Measurements from ENCODE around the gene DENND1A. TPM values are rescaled to one million over a fixed set of nuclear protein-coding genes. Genes with fewer than 3 reads are reported as not detected.
"Not testable (repeated sequence)": the region's sequence is repeated elsewhere in the genome, so short reads cannot be mapped to it uniquely, and the experiment has no call there.

Gene DENND1A
- total RNA-seq, 2 donors from 2014 or later: 22.8 to 24.4 TPM

GRCh38 chr9:123651871-123652270, 278.1 kb downstream of the DENND1A start:
- DNase-seq (ENCODE audit: low spot score): no peak
- intact Hi-C loops (cut with DNase I): no loop called here

GRCh38 chr9:123651273-123651672, 278.7 kb downstream of the DENND1A start:
- no peak for DNase-seq (ENCODE audit: low spot score)
- intact Hi-C loops (cut with DNase I): no loop called here

- DNase-seq (ENCODE audit: low spot score): no peak
- intact Hi-C loops (cut with DNase I): no loop called here
Measured at GRCh38 chr9:123649909-123650308, 280.0 kb downstream of the DENND1A start.

- intact Hi-C loops (cut with DNase I): no loop called here
- no peak for DNase-seq (ENCODE audit: low spot score)
Measured at GRCh38 chr9:123647145-123647544, 282.8 kb downstream of the DENND1A start.

GRCh38 chr9:123645762-123646161, 284.2 kb downstream of the DENND1A start:
- intact Hi-C loops (cut with DNase I): no loop called here
- no peak for DNase-seq (ENCODE audit: low spot score)

GRCh38 chr9:123645126-123645525, 284.8 kb downstream of the DENND1A start:
- DNase-seq (ENCODE audit: low spot score): no peak
- intact Hi-C loops (cut with DNase I): no loop called here

GRCh38 chr9:123643518-123643917, 286.4 kb downstream of the DENND1A start:
- no peak for DNase-seq (ENCODE audit: low spot score)

GRCh38 chr9:123642291-123643278, 287.3 kb downstream of the DENND1A start:
- intact Hi-C loops (cut with DNase I): no loop called here
- DNase-seq (ENCODE audit: low spot score): no peak

More at GRCh38 chr9:123643518-123643917, 286.4 kb downstream of the DENND1A start:
- intact Hi-C loops (cut with DNase I): no loop called here

GRCh38 chr9:123640792-123641222, 289.1 kb downstream of the DENND1A start:
- intact Hi-C loops (cut with DNase I): no loop called here
- no peak for DNase-seq (ENCODE audit: low spot score)

GRCh38 chr9:123639743-123640142, 290.2 kb downstream of the DENND1A start:
- no peak for DNase-seq (ENCODE audit: low spot score)
- intact Hi-C loops (cut with DNase I): no loop called here

- intact Hi-C loops (cut with DNase I): no loop called here
- DNase-seq (ENCODE audit: low spot score): no peak
Measured at GRCh38 chr9:123637945-123638634, 291.8 kb downstream of the DENND1A start.

- intact Hi-C loops (cut with DNase I): no loop called here
- no peak for DNase-seq (ENCODE audit: low spot score)
Measured at GRCh38 chr9:123637606-123637944, 292.4 kb downstream of the DENND1A start.

- DNase-seq (ENCODE audit: low spot score); intact Hi-C loops (cut with DNase I): not testable (repeated sequence)
Measured at GRCh38 chr9:123636805-123637204, 293.1 kb downstream of the DENND1A start.

- no peak for DNase-seq (ENCODE audit: low spot score)
- intact Hi-C loops (cut with DNase I): no loop called here
Measured at GRCh38 chr9:123631862-123632261, 298.1 kb downstream of the DENND1A start.

GRCh38 chr9:123630233-123630632, 299.7 kb downstream of the DENND1A start:
- no peak for DNase-seq (ENCODE audit: low spot score)
- intact Hi-C loops (cut with DNase I): no loop called here

GRCh38 chr9:123629531-123629930, 300.4 kb downstream of the DENND1A start:
- intact Hi-C loops (cut with DNase I): no loop called here
- no peak for DNase-seq (ENCODE audit: low spot score)

- no peak for DNase-seq (ENCODE audit: low spot score)
- intact Hi-C loops (cut with DNase I): no loop called here
Measured at GRCh38 chr9:123622711-123623241, 307.1 kb downstream of the DENND1A start.

GRCh38 chr9:123620239-123620638, 309.7 kb downstream of the DENND1A start:
- DNase-seq (ENCODE audit: low spot score): no peak
- intact Hi-C loops (cut with DNase I): no loop called here

- intact Hi-C loops (cut with DNase I): no loop called here
- DNase-seq (ENCODE audit: low spot score): no peak
Measured at GRCh38 chr9:123617952-123618678, 311.8 kb downstream of the DENND1A start.

- no peak for DNase-seq (ENCODE audit: low spot score)
- intact Hi-C loops (cut with DNase I): no loop called here
Measured at GRCh38 chr9:123617286-123617685, 312.6 kb downstream of the DENND1A start.

Measured in posterior vena cava (tissue), 2 donors.